PC-3 (cell line): ENCODE results near the gene BAIAP2L1. TPM values are rescaled to one million over a fixed set of nuclear protein-coding genes. Genes with fewer than 3 reads are reported as not detected.

Experiments used
- ATAC-seq: fragments of 200-7000 bp; cut with Tn5 transposase; 2 replicates; pipeline ENCODE4 v1.9.1; 2020; ENCODE audit warnings: mild to moderate bottlenecking, moderate library complexity
- BruUV-seq: library from RNA; stranded (reverse); fragments of 400-500 nt; replicated peaks from 2 replicates; lab custom pipeline; 2021; lab: Mats Ljungman, UMichigan
- CTCF ChIA-PET: fragments of 300-600 bp; sonication (Branson Sonifier 250); formaldehyde crosslinking; loops from one replicate; lab custom pipeline; 2022; ENCODE audit warnings: antibody characterized with exemption; lab: Charles Lee
- POLR2A ChIA-PET: fragments of 300-600 bp; sonication (Branson Sonifier 250); formaldehyde crosslinking; loops from one replicate; lab custom pipeline; 2022; ENCODE audit warnings: antibody characterized with exemption; ENCODE audit not compliant: unreplicated experiment; lab: Charles Lee
- DNase-seq: peaks from one replicate; pipeline ENCODE4 v3.0.0-alpha.2; 2015
- H2AFZ ChIP-seq: fragments of 300-600 bp; sonication (generic); 2 replicates; pipeline ENCODE4 v1.6.0; 2016; ENCODE audit warnings: antibody characterized with exemption, low read length
- H3F3A ChIP-seq: fragments of 300-600 bp; sonication (generic); one replicate; pipeline ENCODE4 v1.6.0; 2017; ENCODE audit warnings: antibody characterized with exemption, low read length, control low read depth, mild to moderate bottlenecking; ENCODE audit not compliant: unreplicated experiment
- H3K27ac ChIP-seq: fragments of 300-600 bp; sonication (generic); 2 replicates; pipeline ENCODE4 v1.5.1; 2016; ENCODE audit warnings: mild to moderate bottlenecking, low read length
- H3K27me3 ChIP-seq: fragments of 300-600 bp; sonication (generic); 2 replicates; pipeline ENCODE4 v1.6.1; 2016; ENCODE audit warnings: low read length, mixed read lengths
- H3K36me3 ChIP-seq: fragments of 300-600 bp; sonication (generic); 2 replicates; pipeline ENCODE4 v1.6.1; 2016; ENCODE audit warnings: low read depth, mixed run types, low read length, mixed read lengths
- H3K4me1 ChIP-seq: fragments of 300-600 bp; sonication (generic); 2 replicates; pipeline ENCODE4 v1.5.1; 2016; ENCODE audit warnings: low read length; ENCODE audit not compliant: insufficient read depth
- H3K4me2 ChIP-seq: fragments of 300-600 bp; sonication (generic); 2 replicates; pipeline ENCODE4 v1.6.0; 2016; ENCODE audit warnings: low read length
- H3K4me3 ChIP-seq: fragments of 300-600 bp; sonication (generic); 2 replicates; pipeline ENCODE4 v1.5.1; 2016; ENCODE audit warnings: mild to moderate bottlenecking, low read length, mixed read lengths
- H3K79me2 ChIP-seq: fragments of 300-600 bp; sonication (generic); 2 replicates; pipeline ENCODE4 v1.6.1; 2017; ENCODE audit warnings: low read length, mixed read lengths
- H3K9ac ChIP-seq: fragments of 300-600 bp; sonication (generic); 2 replicates; pipeline ENCODE4 v1.6.0; 2016; ENCODE audit warnings: mild to moderate bottlenecking, low read length
- H3K9me2 ChIP-seq: fragments of 300-600 bp; sonication (generic); replicated peaks from 2 replicates; pipeline ENCODE4 v1.6.1; 2016; ENCODE audit warnings: mixed run types, low read length, mixed read lengths
- H3K9me3 ChIP-seq: fragments of 300-600 bp; sonication (generic); 2 replicates; pipeline ENCODE4 v1.6.1; 2016; ENCODE audit warnings: low read length, mixed read lengths
- H4K20me1 ChIP-seq: fragments of 300-600 bp; sonication (generic); 2 replicates; pipeline ENCODE4 v1.6.1; 2016; ENCODE audit warnings: low read length, mixed read lengths
- EZH2 ChIP-seq: fragments of 300-600 bp; sonication (generic); IDR thresholded peaks from one replicate; pipeline ENCODE4 v1.6.1; 2017; ENCODE audit warnings: antibody characterized with exemption, mild to moderate bottlenecking, low read length; ENCODE audit not compliant: unreplicated experiment
- EZH2phosphoT487 ChIP-seq: fragments of 300-600 bp; sonication (generic); IDR thresholded peaks from 2 replicates; pipeline ENCODE4 v1.6.1; 2018; ENCODE audit warnings: mild to moderate bottlenecking, antibody characterized with exemption, low read length, borderline replicate concordance
- intact Hi-C: fragments of 100-400 bp; cut with micrococcal nuclease; formaldehyde crosslinking; loops from 2 replicates; pipeline ENCODE4 v1.9.0; 2023
- total RNA-seq: library from RNA; depleted of rRNA; stranded (reverse); fragments of >200 nt; gene quantifications from 2 replicates; pipeline ENCODE4 v1.2.3, GENCODE V29; 2014
- TF ChIP-seq, protein P1 (sequence below): fragments of 300-600 bp; sonication (generic); conservative IDR thresholded peaks from 2 replicates; pipeline ENCODE4 v1.5.1; 2017; ENCODE audit warnings: antibody characterized with exemption, low read depth, mild to moderate bottlenecking, low read length

The BAIAP2L1 gene
- total RNA-seq, 1 experiment from 2014 or later = 18.9 TPM

GRCh38 chr7:98314469-98314868 lies 86.4 kb downstream of the BAIAP2L1 start:
- intact Hi-C loops = no loop called here
- TF ChIP-seq EZH2 = no peak
- no peak for TF ChIP-seq EZH2phosphoT487
- TF ChIP-seq, protein P1, sequence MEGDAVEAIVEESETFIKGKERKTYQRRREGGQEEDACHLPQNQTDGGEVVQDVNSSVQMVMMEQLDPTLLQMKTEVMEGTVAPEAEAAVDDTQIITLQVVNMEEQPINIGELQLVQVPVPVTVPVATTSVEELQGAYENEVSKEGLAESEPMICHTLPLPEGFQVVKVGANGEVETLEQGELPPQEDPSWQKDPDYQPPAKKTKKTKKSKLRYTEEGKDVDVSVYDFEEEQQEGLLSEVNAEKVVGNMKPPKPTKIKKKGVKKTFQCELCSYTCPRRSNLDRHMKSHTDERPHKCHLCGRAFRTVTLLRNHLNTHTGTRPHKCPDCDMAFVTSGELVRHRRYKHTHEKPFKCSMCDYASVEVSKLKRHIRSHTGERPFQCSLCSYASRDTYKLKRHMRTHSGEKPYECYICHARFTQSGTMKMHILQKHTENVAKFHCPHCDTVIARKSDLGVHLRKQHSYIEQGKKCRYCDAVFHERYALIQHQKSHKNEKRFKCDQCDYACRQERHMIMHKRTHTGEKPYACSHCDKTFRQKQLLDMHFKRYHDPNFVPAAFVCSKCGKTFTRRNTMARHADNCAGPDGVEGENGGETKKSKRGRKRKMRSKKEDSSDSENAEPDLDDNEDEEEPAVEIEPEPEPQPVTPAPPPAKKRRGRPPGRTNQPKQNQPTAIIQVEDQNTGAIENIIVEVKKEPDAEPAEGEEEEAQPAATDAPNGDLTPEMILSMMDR = no peak
- H3K36me3 ChIP-seq = peaks cover 15% of the 10 kb centered on the region
- H3K4me3 ChIP-seq = no peak overlapping the region
- no peaks in the 10 kb centered on the region for H3K4me1 ChIP-seq
- H3K27me3 ChIP-seq = no peaks in the 10 kb centered on the region
- ATAC-seq (no peak), DNase-seq (no peak)
- no peaks in the 10 kb centered on the region for H3K9me3 ChIP-seq
- H3K27ac ChIP-seq = no peak overlapping the region
- no peak overlapping the region for H3K4me2 ChIP-seq
- H3K79me2 ChIP-seq = no peaks in the 10 kb centered on the region
- no peaks in the 10 kb centered on the region for H4K20me1 ChIP-seq
- POLR2A ChIA-PET = no interaction called here
- H3F3A ChIP-seq = no peaks in the 10 kb centered on the region
- no peaks in the 10 kb centered on the region for H3K9me2 ChIP-seq
- CTCF ChIA-PET = no interaction called here
- no TSS peak for BruUV-seq
- no peak overlapping the region for H2AFZ ChIP-seq
- no peak overlapping the region for H3K9ac ChIP-seq

- DNase-seq = no peak
- Histone ChIP-seq H3K9me3 (no peaks in the 10 kb centered on the region), H3K4me3 (no peak overlapping the region), H3K79me2 (no peaks in the 10 kb centered on the region), H3K4me1 (no peaks in the 10 kb centered on the region), H3K9ac (no peak overlapping the region), H3K27ac (no peak overlapping the region), H3K4me2 (no peak overlapping the region), H3F3A (no peaks in the 10 kb centered on the region), H3K9me2 (no peaks in the 10 kb centered on the region), H3K27me3 (no peaks in the 10 kb centered on the region), H3K36me3 (peaks cover 18% of the 10 kb centered on the region), H4K20me1 (no peaks in the 10 kb centered on the region), H2AFZ (no peak overlapping the region)
- no TSS peak for BruUV-seq
- TF ChIP-seq EZH2 (no peak), EZH2phosphoT487 (no peak)
- TF ChIP-seq, protein P1 = no peak
- ChIA-PET CTCF (no interaction called here), POLR2A (no interaction called here)
- ATAC-seq = no peak
- intact Hi-C loops = no loop called here
Measured at GRCh38 chr7:98312201-98312600, 88.7 kb downstream of the BAIAP2L1 start.

DNA sequence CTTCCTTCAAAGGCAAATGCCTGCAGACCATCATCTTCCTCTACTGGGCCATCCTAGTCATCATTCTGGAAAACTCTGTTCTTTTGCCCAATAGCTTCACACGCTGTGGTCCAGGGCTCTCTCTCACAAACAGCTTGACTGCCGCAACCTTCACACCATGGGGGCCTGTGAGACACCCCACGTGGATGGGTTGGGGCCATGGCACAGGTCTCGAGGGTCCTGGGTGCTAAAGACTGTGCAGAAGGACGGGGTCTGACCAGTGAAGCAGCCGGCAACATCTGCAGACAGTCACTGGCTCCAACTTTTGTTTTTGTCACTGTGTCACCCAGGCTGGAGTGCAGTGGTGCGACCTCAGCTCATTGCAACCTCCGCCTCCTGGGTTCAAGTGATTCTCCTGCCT lies 91.3 kb downstream of the BAIAP2L1 start:
- intact Hi-C loops = no loop called here
- ChIA-PET CTCF (no interaction called here), POLR2A (no interaction called here)
- H2AFZ ChIP-seq = no peak overlapping the region
- no peak overlapping the region for H3K27ac ChIP-seq
- no peak overlapping the region for H3K4me3 ChIP-seq
- no peak overlapping the region for H3K9ac ChIP-seq
- no peaks in the 10 kb centered on the region for H3K9me2 ChIP-seq
- TF ChIP-seq, protein P1 = no peak
- no peak for TF ChIP-seq EZH2phosphoT487
- TF ChIP-seq EZH2 = no peak
- H3K4me1 ChIP-seq = no peaks in the 10 kb centered on the region
- no peaks in the 10 kb centered on the region for H3F3A ChIP-seq
- no TSS peak for BruUV-seq
- no peak for DNase-seq
- ATAC-seq = no peak
- peaks cover 8% of the 10 kb centered on the region for H3K36me3 ChIP-seq
- no peaks in the 10 kb centered on the region for H3K27me3 ChIP-seq
- no peaks in the 10 kb centered on the region for H4K20me1 ChIP-seq
- no peaks in the 10 kb centered on the region for H3K9me3 ChIP-seq
- no peak overlapping the region for H3K4me2 ChIP-seq
- H3K79me2 ChIP-seq = no peaks in the 10 kb centered on the region
